ENCODE measurements around the gene DHX38. TPM values are rescaled to one million over a fixed set of nuclear protein-coding genes. Genes with fewer than 3 reads are reported as not detected.
"Not testable (repeated sequence)": the region's sequence is repeated elsewhere in the genome, so short reads cannot be mapped to it uniquely, and the experiment has no call there.

The DHX38 gene
- total and polyA plus RNA-seq, 2 donors (not counting 3 experiments of a cell fraction or from before 2014, with no cell fraction given) = 47.3 to 78.6 TPM

DNA sequence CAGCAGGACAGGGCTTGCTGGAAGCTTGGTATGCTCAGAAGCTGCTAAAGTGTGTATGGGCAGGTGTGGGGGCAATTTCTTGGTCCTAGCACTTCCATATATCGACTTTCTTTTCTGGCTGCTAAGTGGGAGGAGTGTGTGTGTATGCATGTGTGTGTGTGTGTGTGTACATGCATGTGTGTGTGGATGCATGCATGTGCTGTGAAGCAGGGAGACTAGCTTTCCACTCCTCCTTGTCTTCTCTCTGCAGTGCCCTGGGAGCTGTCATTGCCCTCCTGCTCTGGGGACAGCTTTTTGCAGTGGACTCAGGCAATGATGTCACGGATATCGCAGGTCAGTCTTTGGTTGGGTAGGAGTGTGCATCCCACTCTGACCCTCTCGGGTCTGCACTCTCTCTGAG lies 37.7 kb upstream of the DHX38 start:
- no peak overlapping the region for H3K27ac ChIP-seq (ENCODE audit: insufficient read depth, low read depth, low read length)
- dilution Hi-C loops (cut with MboI; ENCODE audit: extremely low pct_ligation_motif_present, low sequenced_read_pairs) (no loop called here), intact Hi-C loops (cut with micrococcal nuclease) (no loop called here)
- no peak overlapping the region for H3K4me2 ChIP-seq (ENCODE audit: insufficient read depth, low read length)
- no peak for DNase-seq (ENCODE audit: low read depth, low spot score)
- TF ChIP-seq, protein P1, sequence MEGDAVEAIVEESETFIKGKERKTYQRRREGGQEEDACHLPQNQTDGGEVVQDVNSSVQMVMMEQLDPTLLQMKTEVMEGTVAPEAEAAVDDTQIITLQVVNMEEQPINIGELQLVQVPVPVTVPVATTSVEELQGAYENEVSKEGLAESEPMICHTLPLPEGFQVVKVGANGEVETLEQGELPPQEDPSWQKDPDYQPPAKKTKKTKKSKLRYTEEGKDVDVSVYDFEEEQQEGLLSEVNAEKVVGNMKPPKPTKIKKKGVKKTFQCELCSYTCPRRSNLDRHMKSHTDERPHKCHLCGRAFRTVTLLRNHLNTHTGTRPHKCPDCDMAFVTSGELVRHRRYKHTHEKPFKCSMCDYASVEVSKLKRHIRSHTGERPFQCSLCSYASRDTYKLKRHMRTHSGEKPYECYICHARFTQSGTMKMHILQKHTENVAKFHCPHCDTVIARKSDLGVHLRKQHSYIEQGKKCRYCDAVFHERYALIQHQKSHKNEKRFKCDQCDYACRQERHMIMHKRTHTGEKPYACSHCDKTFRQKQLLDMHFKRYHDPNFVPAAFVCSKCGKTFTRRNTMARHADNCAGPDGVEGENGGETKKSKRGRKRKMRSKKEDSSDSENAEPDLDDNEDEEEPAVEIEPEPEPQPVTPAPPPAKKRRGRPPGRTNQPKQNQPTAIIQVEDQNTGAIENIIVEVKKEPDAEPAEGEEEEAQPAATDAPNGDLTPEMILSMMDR (IDR thresholded peaks at IDR 0.05; ENCODE audit: extremely low read depth in 1 of 2, insufficient read depth in 1 of 2, low read depth in 1 of 2, low read length in 2 of 2) = no peak
- TF ChIP-seq JUN (IDR thresholded peaks at IDR 0.05; ENCODE audit: borderline replicate concordance, insufficient read depth, insufficient read length, low read depth) (no peak), POLR2AphosphoS5 (IDR thresholded peaks at IDR 0.05; ENCODE audit: insufficient read depth, low read depth, low read length) (no peak), FOS (IDR thresholded peaks at IDR 0.05; ENCODE audit: borderline replicate concordance, insufficient read depth, low read length) (no peak), GATA2 (IDR thresholded peaks at IDR 0.05; ENCODE audit: insufficient read depth, insufficient read length, low read depth, low read length) (no peak), MYC (IDR thresholded peaks at IDR 0.05; ENCODE audit: low read depth, low read length) (no peak), POLR2A (IDR thresholded peaks at IDR 0.05; ENCODE audit: low read depth, low read length) (no peak), EZH2 (IDR thresholded peaks at IDR 0.05; ENCODE audit: borderline replicate concordance, low read depth, low read length, severe bottlenecking) (no peak)
- TF ChIP-seq, protein P2, sequence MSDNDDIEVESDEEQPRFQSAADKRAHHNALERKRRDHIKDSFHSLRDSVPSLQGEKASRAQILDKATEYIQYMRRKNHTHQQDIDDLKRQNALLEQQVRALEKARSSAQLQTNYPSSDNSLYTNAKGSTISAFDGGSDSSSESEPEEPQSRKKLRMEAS (IDR thresholded peaks at IDR 0.05; ENCODE audit: insufficient read depth, insufficient read length) = no peak
- no peaks in the 10 kb centered on the region for H3K36me3 ChIP-seq (ENCODE audit: control insufficient read depth in 2 of 2, extremely low read depth in 1 of 2, insufficient read depth in 2 of 2, low read length in 2 of 2)
- no peaks in the 10 kb centered on the region for H3K27me3 ChIP-seq (ENCODE audit: control insufficient read depth in 2 of 2, insufficient read depth in 2 of 2, low read length in 2 of 2)
- H3K9ac ChIP-seq (replicated peaks; ENCODE audit: extremely low read depth, insufficient read depth, low read length) = no peak overlapping the region
- ChIA-PET POLR2A (no interaction called here), CTCF (no interaction called here)
- H3K4me1 ChIP-seq (ENCODE audit: control insufficient read depth, extremely low read depth, insufficient read depth, low read length) = no peaks in the 10 kb centered on the region
- no peaks in the 10 kb centered on the region for H3K79me2 ChIP-seq (ENCODE audit: control insufficient read depth, insufficient read depth, low read length)
- no peaks in the 10 kb centered on the region for H4K20me1 ChIP-seq (replicated peaks; ENCODE audit: control insufficient read depth, extremely low read depth, insufficient read depth, low read length)
- no peaks in the 10 kb centered on the region for H3K9me3 ChIP-seq (replicated peaks; ENCODE audit: control insufficient read depth, insufficient read depth, low read length)
- H2AFZ ChIP-seq (ENCODE audit: low read depth, low read length) = no peak overlapping the region
- no peak overlapping the region for H3K4me3 ChIP-seq (replicated peaks in 1 of 3; ENCODE audit: insufficient read depth in 1 of 3, low read depth in 1 of 3, low read length in 3 of 3)
- no peak for FAIRE-seq
- no peaks in the 10 kb centered on the region for H3K9me1 ChIP-seq (replicated peaks; ENCODE audit: control insufficient read depth, extremely low read depth, insufficient read depth, low read length)
- no TSS peak for BruUV-seq (replicated peaks)

DNA sequence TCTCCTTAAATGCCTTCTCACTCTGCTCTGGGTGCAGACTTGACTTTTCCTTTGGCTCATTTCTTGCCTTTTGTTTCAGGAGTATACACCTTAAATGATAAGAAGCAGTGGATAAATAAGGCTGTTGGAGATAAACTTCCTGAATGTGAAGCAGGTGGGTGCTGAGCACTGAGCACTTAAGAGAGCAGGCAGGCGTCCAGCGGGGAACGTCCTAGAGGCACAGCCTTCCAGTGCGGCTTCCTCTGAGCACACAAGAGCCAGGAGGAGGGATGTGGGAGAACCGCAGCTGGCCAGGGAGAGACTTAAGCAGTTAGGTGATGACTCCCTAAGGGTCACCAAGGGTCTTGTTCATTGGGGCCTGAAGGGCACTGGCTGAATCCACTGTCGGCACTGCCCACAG lies 36.3 kb upstream of the DHX38 start:
- H3K4me2 ChIP-seq (ENCODE audit: insufficient read depth, low read length); BruUV-seq (replicated peaks); DNase-seq (ENCODE audit: low read depth, low spot score); H3K79me2 ChIP-seq (ENCODE audit: control insufficient read depth, insufficient read depth, low read length); FAIRE-seq; H3K9me1 ChIP-seq (replicated peaks; ENCODE audit: control insufficient read depth, extremely low read depth, insufficient read depth, low read length); H3K4me3 ChIP-seq (replicated peaks in 1 of 3; ENCODE audit: insufficient read depth in 1 of 3, low read depth in 1 of 3, low read length in 3 of 3); H3K9ac ChIP-seq (replicated peaks; ENCODE audit: extremely low read depth, insufficient read depth, low read length); H3K27ac ChIP-seq (ENCODE audit: insufficient read depth, low read depth, low read length); H3K4me1 ChIP-seq (ENCODE audit: control insufficient read depth, extremely low read depth, insufficient read depth, low read length); POLR2A ChIA-PET; H3K36me3 ChIP-seq (ENCODE audit: control insufficient read depth in 2 of 2, extremely low read depth in 1 of 2, insufficient read depth in 2 of 2, low read length in 2 of 2); dilution Hi-C loops (cut with MboI; ENCODE audit: extremely low pct_ligation_motif_present, low sequenced_read_pairs); H3K9me3 ChIP-seq (replicated peaks; ENCODE audit: control insufficient read depth, insufficient read depth, low read length); CTCF ChIA-PET; H4K20me1 ChIP-seq (replicated peaks; ENCODE audit: control insufficient read depth, extremely low read depth, insufficient read depth, low read length); H3K27me3 ChIP-seq (ENCODE audit: control insufficient read depth in 2 of 2, insufficient read depth in 2 of 2, low read length in 2 of 2); intact Hi-C loops (cut with micrococcal nuclease); H2AFZ ChIP-seq (ENCODE audit: low read depth, low read length): not testable (repeated sequence)

DNA sequence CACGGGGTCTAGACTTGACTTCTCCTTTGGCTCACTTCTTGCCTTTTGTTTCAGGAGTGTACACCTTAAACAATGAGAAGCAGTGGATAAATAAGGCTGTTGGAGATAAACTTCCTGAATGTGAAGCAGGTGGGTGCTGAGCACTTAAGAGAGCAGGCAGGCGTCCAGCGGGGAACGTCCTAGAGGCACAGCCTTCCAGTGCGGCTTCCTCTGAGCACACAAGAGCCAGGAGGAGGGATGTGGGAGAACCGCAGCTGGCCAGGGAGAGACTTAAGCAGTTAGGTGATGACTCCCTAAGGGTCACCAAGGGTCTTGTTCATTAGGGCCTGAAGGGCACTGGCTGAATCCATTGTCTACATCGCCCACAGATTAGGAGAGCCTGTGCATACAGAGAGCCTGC lies 34.6 kb upstream of the DHX38 start:
- H2AFZ ChIP-seq (ENCODE audit: low read depth, low read length); intact Hi-C loops (cut with micrococcal nuclease); H4K20me1 ChIP-seq (replicated peaks; ENCODE audit: control insufficient read depth, extremely low read depth, insufficient read depth, low read length); dilution Hi-C loops (cut with MboI; ENCODE audit: extremely low pct_ligation_motif_present, low sequenced_read_pairs); H3K9me1 ChIP-seq (replicated peaks; ENCODE audit: control insufficient read depth, extremely low read depth, insufficient read depth, low read length); H3K4me2 ChIP-seq (ENCODE audit: insufficient read depth, low read length); CTCF ChIA-PET; H3K79me2 ChIP-seq (ENCODE audit: control insufficient read depth, insufficient read depth, low read length); BruUV-seq (replicated peaks); H3K4me3 ChIP-seq (replicated peaks in 1 of 3; ENCODE audit: insufficient read depth in 1 of 3, low read depth in 1 of 3, low read length in 3 of 3); DNase-seq (ENCODE audit: low read depth, low spot score); H3K27me3 ChIP-seq (ENCODE audit: control insufficient read depth in 2 of 2, insufficient read depth in 2 of 2, low read length in 2 of 2); H3K27ac ChIP-seq (ENCODE audit: insufficient read depth, low read depth, low read length); FAIRE-seq; H3K9ac ChIP-seq (replicated peaks; ENCODE audit: extremely low read depth, insufficient read depth, low read length); H3K4me1 ChIP-seq (ENCODE audit: control insufficient read depth, extremely low read depth, insufficient read depth, low read length); H3K9me3 ChIP-seq (replicated peaks; ENCODE audit: control insufficient read depth, insufficient read depth, low read length); H3K36me3 ChIP-seq (ENCODE audit: control insufficient read depth in 2 of 2, extremely low read depth in 1 of 2, insufficient read depth in 2 of 2, low read length in 2 of 2); POLR2A ChIA-PET: not testable (repeated sequence)
